K562 (cell line): Measurements from ENCODE around the gene BCL2L15. TPM values are rescaled to one million over a fixed set of nuclear protein-coding genes. Genes with fewer than 3 reads are reported as not detected.

Experiments
- BRD9 ChIP-seq: fragments of 450-650 bp; IDR thresholded peaks from 2 replicates; pipeline ENCODE4 v1.6.1; 2018; ENCODE audit warnings: low read depth; ENCODE audit not compliant: partially characterized antibody
- E2F3 ChIP-seq: fragments of 250-450 bp; sonication (Bioruptor Pico); IDR thresholded peaks from 2 replicates; pipeline ENCODE4 v1.4.0; 2020; ENCODE audit warnings: mild to moderate bottlenecking
- FOXJ2 ChIP-seq: fragments of 200-800 bp; sonication (Bioruptor generic); IDR thresholded peaks from 2 replicates; pipeline ENCODE4 v1.6.1; 2016; ENCODE audit warnings: missing genetic modification characterization, missing compliant biosample characterization
- HDAC2 ChIP-seq: fragments of 450-650 bp; IDR thresholded peaks from 2 replicates; pipeline ENCODE4 v1.6.1; 2016; ENCODE audit warnings: mild to moderate bottlenecking
- HDAC3 ChIP-seq: fragments of 450-650 bp; IDR thresholded peaks from 2 replicates; pipeline ENCODE4 v1.6.1; 2018; ENCODE audit warnings: borderline replicate concordance, mild to moderate bottlenecking, moderate library complexity; ENCODE audit not compliant: partially characterized antibody
- L3MBTL2 ChIP-seq: fragments of 450-650 bp; IDR thresholded peaks from 2 replicates; pipeline ENCODE4 v1.6.1; 2016; ENCODE audit warnings: mild to moderate bottlenecking, moderate library complexity
- LCOR ChIP-seq: sonication (generic); formaldehyde crosslinking; IDR thresholded peaks from 2 replicates; pipeline ENCODE4 v1.8.0; 2022; ENCODE audit warnings: mild to moderate bottlenecking, missing genetic modification reagents
- NR1H2 ChIP-seq: sonication (generic); formaldehyde crosslinking; IDR thresholded peaks from 2 replicates; pipeline ENCODE4 v1.4.0; 2020; ENCODE audit warnings: mild to moderate bottlenecking, missing genetic modification reagents
- POLR2A ChIP-seq: fragments of 450-650 bp; conservative IDR thresholded peaks from 2 replicates; pipeline ENCODE4 v1.6.1; 2016
- TCFL5 ChIP-seq: fragments of 250-450 bp; sonication (Bioruptor Pico); conservative IDR thresholded peaks from 2 replicates; pipeline ENCODE4 v1.6.1; 2021; ENCODE audit warnings: mild to moderate bottlenecking, moderate library complexity, matching md5 sums
- ZC3H11A ChIP-seq: IDR thresholded peaks from 2 replicates; pipeline ENCODE4 v1.6.1; 2012; ENCODE audit warnings: low read depth, low read length, improper control_type of control experiment
- ZNF589 ChIP-seq: fragments of 200-800 bp; sonication (Bioruptor generic); IDR thresholded peaks from 2 replicates; pipeline ENCODE4 v1.6.1; 2016; ENCODE audit warnings: low read depth, missing genetic modification characterization, missing compliant biosample characterization
- ZNF76 ChIP-seq: fragments of 250-450 bp; sonication (Bioruptor Pico); IDR thresholded peaks from 2 replicates; pipeline ENCODE4 v1.4.0; 2020; ENCODE audit warnings: mild to moderate bottlenecking, moderate library complexity, borderline replicate concordance
- ZNF785 ChIP-seq: fragments of 250-450 bp; sonication (Bioruptor Pico); IDR thresholded peaks from 2 replicates; pipeline ENCODE4 v1.4.0; 2020; ENCODE audit warnings: mild to moderate bottlenecking
- polyA plus RNA-seq, 8 experiments: library from polyadenylated mRNA; depleted of rRNA in 4 of 8; stranded (reverse) in 5 of 8; unstranded in 3 of 8; fragments of >200 nt; fragmentation: Nextera tagmentation in 2 of 8; fragmentation: Illumina TruSeq in 1 of 8; extraction: Ambion mirVana in 2 of 8; extraction: Trizol in 1 of 8; gene quantifications; 2 replicates each; pipeline versions ENCODE4 v1.2.1 to v1.2.3, GENCODE V29; 2011 to 2014; ENCODE audit warnings: inconsistent platforms in 1 of 8, missing spikeins in 1 of 8
- total RNA-seq, 7 experiments: library from RNA; depleted of rRNA in 6 of 7; stranded (reverse); fragments of >200 nt in 6 of 7; fragmentation: Illumina TruSeq in 2 of 7; extraction: Trizol in 2 of 7; gene quantifications; 2 replicates each; pipeline versions ENCODE4 v1.2.1 to v1.2.3, GENCODE V29; 2011 to 2021; ENCODE audit warnings: low replicate concordance in 1 of 7
- TF ChIP-seq, protein P1 (sequence below), 3 experiments: fragments of 200-800 bp in 1 of 3; sonication (Bioruptor generic) in 1 of 3; sonication (generic) in 1 of 3; formaldehyde crosslinking in 1 of 3; IDR thresholded peaks; 2 replicates each; pipeline versions ENCODE4 v1.6.1 to v1.8.0; 2016 to 2022; ENCODE audit warnings: mild to moderate bottlenecking in 2 of 3, missing compliant biosample characterization in 2 of 3, missing genetic modification characterization in 2 of 3, missing genetic modification reagents in 1 of 3
- TF ChIP-seq, protein P2 (sequence below): fragments of 250-450 bp; sonication (Bioruptor Pico); IDR thresholded peaks from 2 replicates; pipeline ENCODE4 v1.5.0; 2021; ENCODE audit warnings: mild to moderate bottlenecking, borderline replicate concordance
- TF ChIP-seq, protein P3 (sequence below): fragments of 150-350 bp; IDR thresholded peaks from 2 replicates; pipeline ENCODE4 v1.6.1; 2014; ENCODE audit warnings: low read depth, mild to moderate bottlenecking, low read length, borderline replicate concordance
- TF ChIP-seq, protein P4 (sequence below): fragments of 250-450 bp; sonication (Bioruptor Pico); IDR thresholded peaks from 2 replicates; pipeline ENCODE4 v1.4.0; 2020
- TF ChIP-seq, protein P5 (sequence below): fragments of 450-650 bp; IDR thresholded peaks from one replicate; pipeline ENCODE4 v1.6.1; 2018; ENCODE audit warnings: mild to moderate bottlenecking, moderate library complexity; ENCODE audit not compliant: partially characterized antibody

Gene BCL2L15
- total and polyA plus RNA-seq, 9 of the 15 experiments (the other 6 are each of a cell fraction or from before 2014, with no cell fraction given): 0.06 to 0.42 (median 0.28) TPM; not detected in 1

DNA sequence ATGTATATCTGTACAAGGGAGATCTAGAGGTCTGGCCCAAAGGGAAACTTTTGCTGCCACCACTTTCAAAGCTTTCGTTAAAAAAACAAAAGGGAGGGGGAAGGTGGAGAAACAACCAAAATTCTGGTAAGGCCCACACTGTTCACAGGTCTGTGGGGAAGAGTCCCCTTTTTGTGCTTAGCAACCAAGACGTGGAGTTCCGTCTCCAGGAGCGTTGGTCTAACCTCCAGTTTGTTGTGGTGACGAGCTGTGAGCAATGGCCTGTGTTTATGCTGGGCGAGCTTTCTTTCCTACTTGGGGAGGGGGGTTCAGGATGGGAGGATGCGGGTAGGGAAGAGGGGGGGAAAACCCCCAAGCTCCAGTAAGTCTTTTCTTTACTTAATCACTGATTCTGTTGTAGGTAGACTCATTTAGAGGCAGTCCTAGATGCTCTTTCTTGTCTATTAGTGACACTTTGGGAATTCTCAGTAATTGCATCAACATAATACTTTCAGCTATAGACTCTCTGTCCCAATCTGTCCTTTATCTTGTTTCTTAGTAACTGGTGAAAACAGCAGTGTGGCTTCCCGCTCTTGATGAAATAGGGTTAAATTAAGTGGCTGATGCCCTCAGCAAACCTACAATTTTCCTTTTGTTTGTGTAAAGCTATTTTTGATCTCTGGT is 43.2 kb upstream of the BCL2L15 start (continued):
- TF ChIP-seq, protein P1, sequence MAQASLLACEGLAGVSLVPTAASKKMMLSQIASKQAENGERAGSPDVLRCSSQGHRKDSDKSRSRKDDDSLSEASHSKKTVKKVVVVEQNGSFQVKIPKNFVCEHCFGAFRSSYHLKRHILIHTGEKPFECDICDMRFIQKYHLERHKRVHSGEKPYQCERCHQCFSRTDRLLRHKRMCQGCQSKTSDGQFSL (CRISPR knock-in tag; IDR thresholded peaks at IDR 0.05): no peak
- TF ChIP-seq, protein P1 (tag; IDR thresholded peaks at IDR 0.05): 0 out of 4 replicates have a peak, but pooled peaks of 1 of the 2 experiments have one; percentile 18
- TF ChIP-seq, protein P2, sequence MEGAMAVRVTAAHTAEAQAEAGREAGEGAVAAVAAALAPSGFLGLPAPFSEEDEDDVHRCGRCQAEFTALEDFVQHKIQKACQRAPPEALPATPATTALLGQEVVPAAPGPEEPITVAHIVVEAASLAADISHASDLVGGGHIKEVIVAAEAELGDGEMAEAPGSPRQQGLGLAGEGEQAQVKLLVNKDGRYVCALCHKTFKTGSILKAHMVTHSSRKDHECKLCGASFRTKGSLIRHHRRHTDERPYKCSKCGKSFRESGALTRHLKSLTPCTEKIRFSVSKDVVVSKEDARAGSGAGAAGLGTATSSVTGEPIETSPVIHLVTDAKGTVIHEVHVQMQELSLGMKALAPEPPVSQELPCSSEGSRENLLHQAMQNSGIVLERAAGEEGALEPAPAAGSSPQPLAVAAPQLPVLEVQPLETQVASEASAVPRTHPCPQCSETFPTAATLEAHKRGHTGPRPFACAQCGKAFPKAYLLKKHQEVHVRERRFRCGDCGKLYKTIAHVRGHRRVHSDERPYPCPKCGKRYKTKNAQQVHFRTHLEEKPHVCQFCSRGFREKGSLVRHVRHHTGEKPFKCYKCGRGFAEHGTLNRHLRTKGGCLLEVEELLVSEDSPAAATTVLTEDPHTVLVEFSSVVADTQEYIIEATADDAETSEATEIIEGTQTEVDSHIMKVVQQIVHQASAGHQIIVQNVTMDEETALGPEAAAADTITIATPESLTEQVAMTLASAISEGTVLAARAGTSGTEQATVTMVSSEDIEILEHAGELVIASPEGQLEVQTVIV (CRISPR knock-in tag): no peak
- TF ChIP-seq BRD9: no peak
- peak; percentile 11; the same call in 1 of the 2 replicates for TF ChIP-seq HDAC2
- TF ChIP-seq L3MBTL2: no peak
- no peak for TF ChIP-seq ZNF785 (CRISPR knock-in tag)
- TF ChIP-seq TCFL5: no peak
- TF ChIP-seq, protein P3, sequence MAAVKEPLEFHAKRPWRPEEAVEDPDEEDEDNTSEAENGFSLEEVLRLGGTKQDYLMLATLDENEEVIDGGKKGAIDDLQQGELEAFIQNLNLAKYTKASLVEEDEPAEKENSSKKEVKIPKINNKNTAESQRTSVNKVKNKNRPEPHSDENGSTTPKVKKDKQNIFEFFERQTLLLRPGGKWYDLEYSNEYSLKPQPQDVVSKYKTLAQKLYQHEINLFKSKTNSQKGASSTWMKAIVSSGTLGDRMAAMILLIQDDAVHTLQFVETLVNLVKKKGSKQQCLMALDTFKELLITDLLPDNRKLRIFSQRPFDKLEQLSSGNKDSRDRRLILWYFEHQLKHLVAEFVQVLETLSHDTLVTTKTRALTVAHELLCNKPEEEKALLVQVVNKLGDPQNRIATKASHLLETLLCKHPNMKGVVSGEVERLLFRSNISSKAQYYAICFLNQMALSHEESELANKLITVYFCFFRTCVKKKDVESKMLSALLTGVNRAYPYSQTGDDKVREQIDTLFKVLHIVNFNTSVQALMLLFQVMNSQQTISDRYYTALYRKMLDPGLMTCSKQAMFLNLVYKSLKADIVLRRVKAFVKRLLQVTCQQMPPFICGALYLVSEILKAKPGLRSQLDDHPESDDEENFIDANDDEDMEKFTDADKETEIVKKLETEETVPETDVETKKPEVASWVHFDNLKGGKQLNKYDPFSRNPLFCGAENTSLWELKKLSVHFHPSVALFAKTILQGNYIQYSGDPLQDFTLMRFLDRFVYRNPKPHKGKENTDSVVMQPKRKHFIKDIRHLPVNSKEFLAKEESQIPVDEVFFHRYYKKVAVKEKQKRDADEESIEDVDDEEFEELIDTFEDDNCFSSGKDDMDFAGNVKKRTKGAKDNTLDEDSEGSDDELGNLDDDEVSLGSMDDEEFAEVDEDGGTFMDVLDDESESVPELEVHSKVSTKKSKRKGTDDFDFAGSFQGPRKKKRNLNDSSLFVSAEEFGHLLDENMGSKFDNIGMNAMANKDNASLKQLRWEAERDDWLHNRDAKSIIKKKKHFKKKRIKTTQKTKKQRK: no peak
- no peak for TF ChIP-seq ZNF76 (CRISPR knock-in tag)
- TF ChIP-seq ZC3H11A: no peak
- TF ChIP-seq LCOR (CRISPR knock-in tag): peak; percentile 18; the same call in 1 of the 2 replicates
- TF ChIP-seq, protein P4, sequence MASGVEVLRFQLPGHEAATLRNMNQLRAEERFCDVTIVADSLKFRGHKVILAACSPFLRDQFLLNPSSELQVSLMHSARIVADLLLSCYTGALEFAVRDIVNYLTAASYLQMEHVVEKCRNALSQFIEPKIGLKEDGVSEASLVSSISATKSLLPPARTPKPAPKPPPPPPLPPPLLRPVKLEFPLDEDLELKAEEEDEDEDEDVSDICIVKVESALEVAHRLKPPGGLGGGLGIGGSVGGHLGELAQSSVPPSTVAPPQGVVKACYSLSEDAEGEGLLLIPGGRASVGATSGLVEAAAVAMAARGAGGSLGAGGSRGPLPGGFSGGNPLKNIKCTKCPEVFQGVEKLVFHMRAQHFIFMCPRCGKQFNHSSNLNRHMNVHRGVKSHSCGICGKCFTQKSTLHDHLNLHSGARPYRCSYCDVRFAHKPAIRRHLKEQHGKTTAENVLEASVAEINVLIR: no peak
- TF ChIP-seq, protein P5, sequence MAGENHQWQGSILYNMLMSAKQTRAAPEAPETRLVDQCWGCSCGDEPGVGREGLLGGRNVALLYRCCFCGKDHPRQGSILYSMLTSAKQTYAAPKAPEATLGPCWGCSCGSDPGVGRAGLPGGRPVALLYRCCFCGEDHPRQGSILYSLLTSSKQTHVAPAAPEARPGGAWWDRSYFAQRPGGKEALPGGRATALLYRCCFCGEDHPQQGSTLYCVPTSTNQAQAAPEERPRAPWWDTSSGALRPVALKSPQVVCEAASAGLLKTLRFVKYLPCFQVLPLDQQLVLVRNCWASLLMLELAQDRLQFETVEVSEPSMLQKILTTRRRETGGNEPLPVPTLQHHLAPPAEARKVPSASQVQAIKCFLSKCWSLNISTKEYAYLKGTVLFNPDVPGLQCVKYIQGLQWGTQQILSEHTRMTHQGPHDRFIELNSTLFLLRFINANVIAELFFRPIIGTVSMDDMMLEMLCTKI: no peak
- TF ChIP-seq ZNF589: no peak
- no peak for TF ChIP-seq POLR2A
- TF ChIP-seq HDAC3: no peak
- TF ChIP-seq NR1H2 (CRISPR knock-in tag): no peak
- TF ChIP-seq FOXJ2 (tag): peak; percentile 98
- TF ChIP-seq E2F3 (CRISPR knock-in tag): no peak
